ENCODE measurements around the gene MFSD8.
"Not testable (repeated sequence)": the region's sequence is repeated elsewhere in the genome, so short reads cannot be mapped to it uniquely, and the experiment has no call there.

Gene MFSD8

DNA sequence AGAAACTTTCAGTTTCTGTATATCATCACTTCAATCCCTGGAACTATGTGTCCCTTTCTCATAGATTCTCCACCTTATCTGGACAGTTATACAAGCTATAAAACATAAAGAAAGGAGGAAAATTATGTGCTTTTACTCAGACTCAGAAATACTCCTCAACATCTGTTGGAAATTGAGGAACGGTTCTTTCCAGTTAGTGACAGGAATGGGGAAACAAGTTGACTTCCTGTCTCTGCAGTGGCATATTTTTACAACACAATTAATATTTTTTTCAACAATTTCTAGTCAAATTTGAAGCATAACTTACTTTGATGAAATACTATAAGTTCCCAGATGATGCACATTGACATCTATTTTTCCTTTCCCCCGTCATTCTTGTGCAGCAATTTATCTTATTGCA, 28.2 kb upstream of the MFSD8 start:
- Histone ChIP-seq H3K27me3 (ENCODE audit: insufficient read depth, insufficient read length) (no peaks in the 10 kb centered on the region), H3K9ac (ENCODE audit: insufficient read length, low read depth) (no peak overlapping the region), H3K4me1 (ENCODE audit: insufficient read depth, insufficient read length) (no peaks in the 10 kb centered on the region), H3K9me3 (ENCODE audit: insufficient read depth, low read length) (peaks cover 12% of the 10 kb centered on the region), H3K4me3 (ENCODE audit: insufficient read length, low read depth) (no peak overlapping the region), H3K36me3 (ENCODE audit: insufficient read depth, insufficient read length, low read length) (no peaks in the 10 kb centered on the region)
- DNase-seq (ENCODE audit: low read depth, low spot score): no peak
- TF ChIP-seq YY1 (IDR thresholded peaks at IDR 0.05; ENCODE audit: insufficient read depth, insufficient read length) (no peak), ZNF274 (IDR thresholded peaks at IDR 0.05; ENCODE audit: low read depth, low read length) (no peak), SUZ12 (IDR thresholded peaks at IDR 0.05; ENCODE audit: extremely low read depth, insufficient read depth, insufficient read length) (no peak)

DNA sequence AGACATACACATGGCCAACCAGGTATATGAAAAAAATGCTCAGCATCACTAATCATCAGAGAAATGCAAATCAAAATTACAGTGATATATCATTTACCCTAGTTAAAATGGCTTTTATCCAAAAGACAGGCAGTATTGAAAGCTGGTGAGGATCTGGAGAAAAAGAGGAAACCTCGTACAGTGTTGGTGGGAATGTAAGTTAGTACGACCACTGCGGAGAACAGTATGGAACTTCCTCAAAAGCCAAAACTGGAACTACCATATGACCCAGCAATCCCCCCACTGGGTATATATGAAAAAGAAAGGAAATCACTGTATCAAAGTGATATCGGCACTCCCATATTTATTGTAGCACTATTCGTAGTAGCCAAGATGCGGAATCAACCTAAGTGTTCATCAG, 23.7 kb upstream of the MFSD8 start:
- Histone ChIP-seq H3K36me3 (ENCODE audit: insufficient read depth, insufficient read length, low read length) (peaks cover 8% of the 10 kb centered on the region), H3K9me3 (ENCODE audit: insufficient read depth, low read length) (no peaks in the 10 kb centered on the region), H3K4me3 (ENCODE audit: insufficient read length, low read depth) (no peak overlapping the region), H3K9ac (ENCODE audit: insufficient read length, low read depth) (no peak overlapping the region), H3K4me1 (ENCODE audit: insufficient read depth, insufficient read length) (no peaks in the 10 kb centered on the region), H3K27me3 (ENCODE audit: insufficient read depth, insufficient read length) (no peaks in the 10 kb centered on the region)
- DNase-seq (ENCODE audit: low read depth, low spot score): no peak
- TF ChIP-seq SUZ12 (IDR thresholded peaks at IDR 0.05; ENCODE audit: extremely low read depth, insufficient read depth, insufficient read length): no peak
- TF ChIP-seq ZNF274 (IDR thresholded peaks at IDR 0.05; ENCODE audit: low read depth, low read length): no peak
- no peak for TF ChIP-seq YY1 (IDR thresholded peaks at IDR 0.05; ENCODE audit: insufficient read depth, insufficient read length)

DNA sequence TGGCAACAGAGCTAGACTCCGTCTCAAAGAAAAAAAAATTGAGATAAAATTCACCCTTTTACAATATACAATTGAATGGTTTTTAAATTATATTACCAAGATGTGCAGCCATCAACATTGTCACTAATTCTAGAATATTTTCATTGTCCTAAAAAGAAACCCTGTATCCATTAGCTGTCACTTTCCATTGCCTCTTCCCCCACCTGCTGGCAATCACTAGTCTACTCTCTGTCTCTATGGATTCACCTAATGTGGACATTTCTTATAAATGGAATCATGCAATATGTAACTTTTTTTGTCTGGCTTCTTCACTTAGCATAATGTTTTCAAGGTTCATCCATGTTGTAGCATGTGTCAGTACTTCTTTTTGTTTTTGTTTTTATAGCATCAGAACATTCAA, 21.0 kb upstream of the MFSD8 start:
- no peak overlapping the region for H3K9ac ChIP-seq (ENCODE audit: insufficient read length, low read depth)
- H3K36me3 ChIP-seq (ENCODE audit: insufficient read depth, insufficient read length, low read length): peaks cover 8% of the 10 kb centered on the region
- H3K4me3 ChIP-seq (ENCODE audit: insufficient read length, low read depth): no peak overlapping the region
- no peaks in the 10 kb centered on the region for H3K9me3 ChIP-seq (ENCODE audit: insufficient read depth, low read length)
- H3K27me3 ChIP-seq (ENCODE audit: insufficient read depth, insufficient read length): no peaks in the 10 kb centered on the region
- TF ChIP-seq YY1 (IDR thresholded peaks at IDR 0.05; ENCODE audit: insufficient read depth, insufficient read length) (no peak), ZNF274 (IDR thresholded peaks at IDR 0.05; ENCODE audit: low read depth, low read length) (no peak), SUZ12 (IDR thresholded peaks at IDR 0.05; ENCODE audit: extremely low read depth, insufficient read depth, insufficient read length) (no peak)
- no peak for DNase-seq (ENCODE audit: low read depth, low spot score)
- no peaks in the 10 kb centered on the region for H3K4me1 ChIP-seq (ENCODE audit: insufficient read depth, insufficient read length)

DNA sequence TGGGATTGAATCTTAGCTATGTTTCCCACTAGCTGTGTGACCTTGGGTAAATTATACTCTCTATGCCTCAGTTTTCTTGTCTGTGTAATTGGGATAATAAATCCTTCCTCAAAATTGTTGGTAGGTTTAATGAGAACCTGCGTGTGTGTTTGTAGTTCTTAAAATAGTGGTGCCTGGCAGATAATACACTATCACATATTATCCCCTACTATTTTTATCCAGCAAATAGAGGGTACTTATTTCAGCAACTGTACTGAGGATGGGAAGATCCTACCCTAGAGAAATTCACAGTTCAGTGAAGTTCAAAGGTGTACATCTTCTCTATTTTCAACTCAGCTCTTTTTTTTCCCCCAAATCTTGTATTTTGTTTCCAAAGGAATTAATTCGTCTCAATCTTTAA, 17.5 kb upstream of the MFSD8 start:
- Histone ChIP-seq H3K4me1 (ENCODE audit: insufficient read depth, insufficient read length) (no peaks in the 10 kb centered on the region), H3K36me3 (ENCODE audit: insufficient read depth, insufficient read length, low read length) (peaks cover 8% of the 10 kb centered on the region), H3K9me3 (ENCODE audit: insufficient read depth, low read length) (no peaks in the 10 kb centered on the region), H3K27me3 (ENCODE audit: insufficient read depth, insufficient read length) (no peaks in the 10 kb centered on the region), H3K4me3 (ENCODE audit: insufficient read length, low read depth) (no peak overlapping the region), H3K9ac (ENCODE audit: insufficient read length, low read depth) (no peak overlapping the region)
- no peak for TF ChIP-seq YY1 (IDR thresholded peaks at IDR 0.05; ENCODE audit: insufficient read depth, insufficient read length)
- TF ChIP-seq ZNF274 (IDR thresholded peaks at IDR 0.05; ENCODE audit: low read depth, low read length): no peak
- TF ChIP-seq SUZ12 (IDR thresholded peaks at IDR 0.05; ENCODE audit: extremely low read depth, insufficient read depth, insufficient read length): no peak
- no peak for DNase-seq (ENCODE audit: low read depth, low spot score)

DNA sequence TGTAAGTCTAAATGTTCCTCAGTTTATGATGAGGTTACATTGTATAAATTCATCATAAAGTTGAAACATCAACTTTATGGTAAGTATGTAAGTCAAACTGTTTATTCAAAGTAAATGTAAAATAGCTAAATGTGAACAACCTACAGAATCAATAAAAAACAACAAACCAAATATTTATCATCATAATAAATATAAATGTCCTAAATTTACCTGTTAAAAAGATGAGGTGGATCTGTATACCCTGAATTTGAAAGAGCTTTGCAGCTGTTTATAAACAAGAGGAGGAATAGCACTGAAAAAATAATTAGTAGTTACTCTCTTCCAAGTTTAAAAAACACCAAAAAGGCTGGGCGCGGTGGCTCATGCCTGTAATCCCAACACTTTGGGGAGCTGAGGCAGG, 14.0 kb upstream of the MFSD8 start:
- Histone ChIP-seq H3K4me3 (ENCODE audit: insufficient read length, low read depth) (no peak overlapping the region), H3K36me3 (ENCODE audit: insufficient read depth, insufficient read length, low read length) (no peaks in the 10 kb centered on the region), H3K9ac (ENCODE audit: insufficient read length, low read depth) (no peak overlapping the region), H3K9me3 (ENCODE audit: insufficient read depth, low read length) (no peaks in the 10 kb centered on the region), H3K4me1 (ENCODE audit: insufficient read depth, insufficient read length) (no peaks in the 10 kb centered on the region), H3K27me3 (ENCODE audit: insufficient read depth, insufficient read length) (no peaks in the 10 kb centered on the region)
- TF ChIP-seq ZNF274 (IDR thresholded peaks at IDR 0.05; ENCODE audit: low read depth, low read length) (no peak), SUZ12 (IDR thresholded peaks at IDR 0.05; ENCODE audit: extremely low read depth, insufficient read depth, insufficient read length) (no peak), YY1 (IDR thresholded peaks at IDR 0.05; ENCODE audit: insufficient read depth, insufficient read length) (no peak)
- DNase-seq (ENCODE audit: low read depth, low spot score): no peak

DNA sequence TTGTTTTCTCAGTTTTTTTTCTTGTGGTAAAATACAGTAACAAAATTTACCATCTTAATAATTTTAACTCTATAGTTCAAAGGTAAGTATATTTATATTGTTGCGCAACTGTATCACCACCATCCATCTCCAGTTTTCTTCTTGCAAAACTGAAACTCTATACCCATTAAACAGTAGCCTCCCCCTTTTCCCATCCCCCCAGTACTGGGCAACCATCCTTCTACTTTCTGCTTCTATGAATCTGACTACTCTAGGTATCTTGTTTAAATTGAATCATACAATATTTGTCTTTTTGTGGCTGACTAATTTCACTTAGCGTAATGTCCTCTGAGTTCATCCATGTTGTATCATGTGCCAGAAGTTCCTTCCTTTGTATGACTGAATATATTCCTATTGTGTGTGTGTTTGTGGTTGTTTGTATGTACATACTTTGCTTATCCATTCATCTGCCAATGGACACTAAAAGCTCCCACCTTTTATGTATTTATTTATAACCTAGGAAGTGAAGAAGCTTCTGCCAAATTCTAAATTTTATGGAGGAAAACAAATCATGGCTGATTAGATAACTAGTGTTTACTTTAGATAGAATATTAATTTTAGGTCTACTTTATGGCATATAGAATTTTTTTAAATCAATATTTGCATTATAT, 10.3 kb upstream of the MFSD8 start:
- no peak for DNase-seq (ENCODE audit: low read depth, low spot score)

DNA sequence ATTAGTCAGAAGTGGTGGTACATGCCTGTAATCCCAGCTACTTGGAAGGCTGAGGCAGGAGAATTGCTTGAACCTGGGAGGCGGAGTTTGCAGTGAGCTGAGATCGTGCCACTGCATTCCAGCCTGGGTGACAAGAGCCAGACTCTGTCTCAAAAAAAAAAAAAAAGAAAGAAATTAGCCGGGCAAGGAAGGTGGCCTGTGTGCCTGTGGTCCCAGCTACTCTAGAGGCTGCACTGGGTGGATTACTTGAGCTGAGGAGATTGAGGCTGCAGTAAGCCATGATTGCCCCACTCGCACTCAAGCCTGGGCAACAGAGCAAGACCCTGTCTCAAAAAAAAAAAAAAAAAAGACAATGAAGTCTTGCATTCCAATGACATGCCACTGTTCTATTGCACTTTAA, 6.0 kb upstream of the MFSD8 start:
- not testable (repeated sequence) for H3K4me1 ChIP-seq (ENCODE audit: insufficient read depth, insufficient read length); DNase-seq (ENCODE audit: low read depth, low spot score); H3K27me3 ChIP-seq (ENCODE audit: insufficient read depth, insufficient read length); H3K36me3 ChIP-seq (ENCODE audit: insufficient read depth, insufficient read length, low read length); H3K9me3 ChIP-seq (ENCODE audit: insufficient read depth, low read length); H3K9ac ChIP-seq (ENCODE audit: insufficient read length, low read depth); H3K4me3 ChIP-seq (ENCODE audit: insufficient read length, low read depth)

More for the DNA sequence above, 10.3 kb upstream of the MFSD8 start:
- H3K36me3 ChIP-seq (ENCODE audit: insufficient read depth, insufficient read length, low read length): no peaks in the 10 kb centered on the region
- no peak overlapping the region for H3K4me3 ChIP-seq (ENCODE audit: insufficient read length, low read depth)
- no peak for TF ChIP-seq YY1 (IDR thresholded peaks at IDR 0.05; ENCODE audit: insufficient read depth, insufficient read length)
- H3K9me3 ChIP-seq (ENCODE audit: insufficient read depth, low read length): no peaks in the 10 kb centered on the region
- H3K9ac ChIP-seq (ENCODE audit: insufficient read length, low read depth): no peak overlapping the region
- H3K27me3 ChIP-seq (ENCODE audit: insufficient read depth, insufficient read length): no peaks in the 10 kb centered on the region
- no peaks in the 10 kb centered on the region for H3K4me1 ChIP-seq (ENCODE audit: insufficient read depth, insufficient read length)

DNA sequence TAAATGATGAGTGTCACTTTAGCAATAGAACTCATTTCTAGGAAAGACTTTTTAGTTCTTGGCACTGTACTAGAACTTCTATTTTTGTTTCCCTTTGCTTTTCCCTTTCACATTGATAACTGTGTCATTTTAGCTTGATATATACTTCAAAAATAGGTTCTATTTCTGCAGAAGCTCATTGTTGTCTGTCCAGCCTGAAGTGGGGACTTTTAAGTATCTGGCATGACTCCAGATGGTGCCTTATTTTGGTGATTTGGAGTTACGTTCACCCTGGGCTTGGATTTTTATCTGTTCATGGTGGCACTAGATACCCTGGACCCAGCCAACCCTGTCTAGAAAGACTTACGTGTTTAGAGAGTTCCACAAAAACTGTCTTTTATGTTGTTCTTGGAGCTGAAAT, 3.6 kb upstream of the MFSD8 start:
- Histone ChIP-seq H3K27me3 (ENCODE audit: insufficient read depth, insufficient read length) (no peaks in the 10 kb centered on the region), H3K9me3 (ENCODE audit: insufficient read depth, low read length) (no peaks in the 10 kb centered on the region), H3K4me3 (ENCODE audit: insufficient read length, low read depth) (no peak overlapping the region), H3K36me3 (ENCODE audit: insufficient read depth, insufficient read length, low read length) (peaks cover under 1% of the 10 kb centered on the region), H3K9ac (ENCODE audit: insufficient read length, low read depth) (no peak overlapping the region), H3K4me1 (ENCODE audit: insufficient read depth, insufficient read length) (no peaks in the 10 kb centered on the region)
- DNase-seq (ENCODE audit: low read depth, low spot score): no peak
- TF ChIP-seq ZNF274 (IDR thresholded peaks at IDR 0.05; ENCODE audit: low read depth, low read length) (no peak), SUZ12 (IDR thresholded peaks at IDR 0.05; ENCODE audit: extremely low read depth, insufficient read depth, insufficient read length) (no peak), YY1 (IDR thresholded peaks at IDR 0.05; ENCODE audit: insufficient read depth, insufficient read length) (no peak)

All from NT2/D1 (cell line).